ENCODE data around the gene EBP. TPM values are rescaled to one million over a fixed set of nuclear protein-coding genes. Genes with fewer than 3 reads are reported as not detected.

The EBP gene
- total RNA-seq, 1 donor from 2014 or later: 40.2 TPM

GRCh38 chrX:48496660-48497059, 24.9 kb upstream of the EBP start:
- no peak for TF ChIP-seq CTCF (IDR thresholded peaks at IDR 0.05; ENCODE audit: insufficient read depth, low read length, poor library complexity, severe bottlenecking)
- Histone ChIP-seq H3K27me3 (ENCODE audit: control insufficient read depth, insufficient read depth, low read length) (no peaks in the 10 kb centered on the region), H3K4me3 (ENCODE audit: low read depth, low read length) (no peak overlapping the region), H3K36me3 (ENCODE audit: control insufficient read depth, insufficient read depth, low read length) (no peaks in the 10 kb centered on the region)
- no peak for DNase-seq (ENCODE audit: low read depth)

- Histone ChIP-seq H3K36me3 (ENCODE audit: control insufficient read depth, insufficient read depth, low read length) (no peaks in the 10 kb centered on the region), H3K4me3 (ENCODE audit: low read depth, low read length) (no peak overlapping the region), H3K27me3 (ENCODE audit: control insufficient read depth, insufficient read depth, low read length) (no peaks in the 10 kb centered on the region)
- no peak for DNase-seq (ENCODE audit: low read depth)
- TF ChIP-seq CTCF (IDR thresholded peaks at IDR 0.05; ENCODE audit: insufficient read depth, low read length, poor library complexity, severe bottlenecking): no peak
These were observed 23.7 kb upstream of the EBP start for GRCh38 chrX:48497871-48498270.

- TF ChIP-seq CTCF (IDR thresholded peaks at IDR 0.05; ENCODE audit: insufficient read depth, low read length, poor library complexity, severe bottlenecking): no peak
- no peaks in the 10 kb centered on the region for H3K36me3 ChIP-seq (ENCODE audit: control insufficient read depth, insufficient read depth, low read length)
- no peak overlapping the region for H3K4me3 ChIP-seq (ENCODE audit: low read depth, low read length)
- no peaks in the 10 kb centered on the region for H3K27me3 ChIP-seq (ENCODE audit: control insufficient read depth, insufficient read depth, low read length)
- DNase-seq (ENCODE audit: low read depth): peak; percentile 60
These were observed 23.2 kb upstream of the EBP start for GRCh38 chrX:48498374-48498809.

- TF ChIP-seq CTCF (IDR thresholded peaks at IDR 0.05; ENCODE audit: insufficient read depth, low read length, poor library complexity, severe bottlenecking): no peak
- no peaks in the 10 kb centered on the region for H3K36me3 ChIP-seq (ENCODE audit: control insufficient read depth, insufficient read depth, low read length)
- no peak for DNase-seq (ENCODE audit: low read depth)
- no peak overlapping the region for H3K4me3 ChIP-seq (ENCODE audit: low read depth, low read length)
- no peaks in the 10 kb centered on the region for H3K27me3 ChIP-seq (ENCODE audit: control insufficient read depth, insufficient read depth, low read length)
These were observed 17.3 kb upstream of the EBP start for GRCh38 chrX:48504261-48504660.

- Histone ChIP-seq H3K27me3 (ENCODE audit: control insufficient read depth, insufficient read depth, low read length) (no peaks in the 10 kb centered on the region), H3K36me3 (ENCODE audit: control insufficient read depth, insufficient read depth, low read length) (no peaks in the 10 kb centered on the region), H3K4me3 (ENCODE audit: low read depth, low read length) (no peak overlapping the region)
- TF ChIP-seq CTCF (IDR thresholded peaks at IDR 0.05; ENCODE audit: insufficient read depth, low read length, poor library complexity, severe bottlenecking): no peak
- DNase-seq (ENCODE audit: low read depth): no peak
These were observed 16.1 kb upstream of the EBP start for GRCh38 chrX:48505481-48505880.

- Histone ChIP-seq H3K36me3 (ENCODE audit: control insufficient read depth, insufficient read depth, low read length) (no peaks in the 10 kb centered on the region), H3K27me3 (ENCODE audit: control insufficient read depth, insufficient read depth, low read length) (no peaks in the 10 kb centered on the region), H3K4me3 (ENCODE audit: low read depth, low read length) (no peak overlapping the region)
- no peak for DNase-seq (ENCODE audit: low read depth)
- no peak for TF ChIP-seq CTCF (IDR thresholded peaks at IDR 0.05; ENCODE audit: insufficient read depth, low read length, poor library complexity, severe bottlenecking)
These were observed 14.4 kb upstream of the EBP start for GRCh38 chrX:48507246-48507645.
